Suprapubic skin (tissue), 4 donors: ENCODE data around the gene GNB2. TPM values are rescaled to one million over a fixed set of nuclear protein-coding genes. Genes with fewer than 3 reads are reported as not detected.
"Not testable (repeated sequence)": the region's sequence is repeated elsewhere in the genome, so short reads cannot be mapped to it uniquely, and the experiment has no call there.

Experiments used
- DNase-seq, 2 donors: peaks; one replicate each; pipeline ENCODE4 v3.0.0-alpha.2; 2019; ENCODE audit warnings: low spot score in 2 of 2
- H3K27ac ChIP-seq: fragments of 200-600 bp; sonication (generic); one replicate; pipeline ENCODE4 v1.5.1; 2019
- H3K27me3 ChIP-seq: fragments of 200-600 bp; sonication (generic); one replicate; pipeline ENCODE4 v1.5.1; 2019
- H3K36me3 ChIP-seq: fragments of 200-600 bp; sonication (generic); one replicate; pipeline ENCODE4 v1.5.1; 2019
- H3K4me1 ChIP-seq: fragments of 200-600 bp; sonication (generic); one replicate; pipeline ENCODE4 v1.5.1; 2019
- H3K4me3 ChIP-seq: fragments of 200-600 bp; sonication (generic); one replicate; pipeline ENCODE4 v1.5.1; 2019; ENCODE audit warnings: mild to moderate bottlenecking
- H3K9me3 ChIP-seq: fragments of 200-600 bp; sonication (generic); one replicate; pipeline ENCODE4 v1.5.1; 2019
- EP300 ChIP-seq: sonication (generic); formaldehyde crosslinking; IDR thresholded peaks from one replicate; pipeline ENCODE4 v1.6.1; 2017; ENCODE audit warnings: antibody characterized with exemption
- POLR2A ChIP-seq, 2 donors: fragments of 450-650 bp; IDR thresholded peaks; one replicate each; pipeline ENCODE4 v1.6.1; 2017; ENCODE audit warnings: antibody characterized with exemption in 2 of 2, mild to moderate bottlenecking in 2 of 2, moderate library complexity in 2 of 2
- POLR2AphosphoS5 ChIP-seq, 3 donors: sonication (generic); formaldehyde crosslinking; IDR thresholded peaks; one replicate each; pipeline ENCODE4 v1.6.1; 2017; ENCODE audit warnings: antibody characterized with exemption in 3 of 3
- WGBS: methylation state at CpG from one replicate; pipeline ENCODE4 v1.1.5; 2018; 5-methylcytosine and 5-hydroxymethylcytosine counted together
- total RNA-seq, 4 donors: library from RNA; depleted of rRNA; stranded (reverse); fragments of >200 nt; gene quantifications; one replicate each; pipeline ENCODE4 v1.1.0, GENCODE V29; 2016
- TF ChIP-seq, protein P1 (sequence below), 2 donors: fragments of 200-600 bp in 1 of 2; fragments of 450-650 bp in 1 of 2; sonication (generic) in 1 of 2; IDR thresholded peaks; one replicate each; pipeline ENCODE4 v1.5.1; 2016 to 2019; ENCODE audit warnings: antibody characterized with exemption in 2 of 2, mild to moderate bottlenecking in 1 of 2, moderate library complexity in 1 of 2

GNB2 gene
- total RNA-seq, 4 donors from 2014 or later, result 228 to 311 (median 300) TPM

DNA sequence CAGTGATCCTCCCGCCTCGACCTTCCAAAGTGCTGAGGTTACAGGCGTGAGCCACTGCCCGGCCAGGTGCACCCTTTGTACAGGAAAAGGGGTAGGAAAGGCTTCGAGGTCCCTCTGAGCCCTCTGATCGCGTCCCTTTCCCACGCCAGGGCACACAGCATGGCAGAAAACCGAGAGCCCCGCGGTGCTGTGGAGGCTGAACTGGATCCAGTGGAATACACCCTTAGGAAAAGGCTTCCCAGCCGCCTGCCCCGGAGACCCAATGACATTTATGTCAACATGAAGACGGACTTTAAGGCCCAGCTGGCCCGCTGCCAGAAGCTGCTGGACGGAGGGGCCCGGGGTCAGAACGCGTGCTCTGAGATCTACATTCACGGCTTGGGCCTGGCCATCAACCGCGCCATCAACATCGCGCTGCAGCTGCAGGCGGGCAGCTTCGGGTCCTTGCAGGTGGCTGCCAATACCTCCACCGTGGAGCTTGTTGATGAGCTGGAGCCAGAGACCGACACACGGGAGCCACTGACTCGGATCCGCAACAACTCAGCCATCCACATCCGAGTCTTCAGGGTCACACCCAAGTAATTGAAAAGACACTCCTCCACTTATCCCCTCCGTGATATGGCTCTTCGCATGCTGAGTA, 33.3 kb downstream of the GNB2 start:
- 18% methylated on average over 13 of the region's 34 CpGs for WGBS
- H3K4me1 ChIP-seq, result peaks cover 25% of the 10 kb centered on the region
- no peaks in the 10 kb centered on the region for H3K27me3 ChIP-seq
- peak overlapping the region; percentile 69 for H3K4me3 ChIP-seq
- no peaks in the 10 kb centered on the region for H3K9me3 ChIP-seq
- DNase-seq, result no peak
- H3K27ac ChIP-seq, result peak overlapping the region; percentile 94
- TF ChIP-seq EP300 (no peak), POLR2A (IDR thresholded peaks at IDR 0.05) (no peak), POLR2AphosphoS5 (IDR thresholded peaks at IDR 0.05) (no peak)
- TF ChIP-seq, protein P1, sequence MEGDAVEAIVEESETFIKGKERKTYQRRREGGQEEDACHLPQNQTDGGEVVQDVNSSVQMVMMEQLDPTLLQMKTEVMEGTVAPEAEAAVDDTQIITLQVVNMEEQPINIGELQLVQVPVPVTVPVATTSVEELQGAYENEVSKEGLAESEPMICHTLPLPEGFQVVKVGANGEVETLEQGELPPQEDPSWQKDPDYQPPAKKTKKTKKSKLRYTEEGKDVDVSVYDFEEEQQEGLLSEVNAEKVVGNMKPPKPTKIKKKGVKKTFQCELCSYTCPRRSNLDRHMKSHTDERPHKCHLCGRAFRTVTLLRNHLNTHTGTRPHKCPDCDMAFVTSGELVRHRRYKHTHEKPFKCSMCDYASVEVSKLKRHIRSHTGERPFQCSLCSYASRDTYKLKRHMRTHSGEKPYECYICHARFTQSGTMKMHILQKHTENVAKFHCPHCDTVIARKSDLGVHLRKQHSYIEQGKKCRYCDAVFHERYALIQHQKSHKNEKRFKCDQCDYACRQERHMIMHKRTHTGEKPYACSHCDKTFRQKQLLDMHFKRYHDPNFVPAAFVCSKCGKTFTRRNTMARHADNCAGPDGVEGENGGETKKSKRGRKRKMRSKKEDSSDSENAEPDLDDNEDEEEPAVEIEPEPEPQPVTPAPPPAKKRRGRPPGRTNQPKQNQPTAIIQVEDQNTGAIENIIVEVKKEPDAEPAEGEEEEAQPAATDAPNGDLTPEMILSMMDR (IDR thresholded peaks at IDR 0.05), result no peak
- no peaks in the 10 kb centered on the region for H3K36me3 ChIP-seq

DNA sequence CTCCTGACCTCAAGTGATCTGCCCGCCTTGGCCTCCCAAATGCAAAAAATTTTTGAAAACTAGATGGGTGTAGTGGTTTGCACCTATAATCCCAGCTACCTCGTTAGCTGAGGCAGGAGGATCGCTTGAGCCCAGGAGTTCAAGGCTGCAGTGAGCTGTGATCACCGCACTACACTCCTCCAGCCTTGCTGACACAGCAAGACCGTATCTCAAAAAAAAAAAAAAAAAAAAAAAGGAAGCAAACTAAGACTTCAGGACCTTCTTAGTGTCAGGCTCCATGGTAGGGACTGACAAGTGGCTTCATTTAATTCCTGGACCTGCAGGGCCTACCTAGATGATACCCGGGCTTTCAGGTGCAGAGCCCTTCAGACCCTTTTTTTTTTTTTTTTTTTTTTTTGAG, 34.9 kb downstream of the GNB2 start:
- Histone ChIP-seq H3K4me3 (no peak overlapping the region), H3K4me1 (peaks cover 25% of the 10 kb centered on the region), H3K27me3 (no peaks in the 10 kb centered on the region), H3K9me3 (no peaks in the 10 kb centered on the region), H3K36me3 (no peaks in the 10 kb centered on the region), H3K27ac (no peak overlapping the region)
- no peak for DNase-seq
- 78% methylated on average over 6 of the region's 6 CpGs for WGBS
- TF ChIP-seq, protein P1 (IDR thresholded peaks at IDR 0.05), result no peak
- TF ChIP-seq POLR2AphosphoS5 (IDR thresholded peaks at IDR 0.05) (no peak), POLR2A (IDR thresholded peaks at IDR 0.05) (no peak), EP300 (no peak)

DNA sequence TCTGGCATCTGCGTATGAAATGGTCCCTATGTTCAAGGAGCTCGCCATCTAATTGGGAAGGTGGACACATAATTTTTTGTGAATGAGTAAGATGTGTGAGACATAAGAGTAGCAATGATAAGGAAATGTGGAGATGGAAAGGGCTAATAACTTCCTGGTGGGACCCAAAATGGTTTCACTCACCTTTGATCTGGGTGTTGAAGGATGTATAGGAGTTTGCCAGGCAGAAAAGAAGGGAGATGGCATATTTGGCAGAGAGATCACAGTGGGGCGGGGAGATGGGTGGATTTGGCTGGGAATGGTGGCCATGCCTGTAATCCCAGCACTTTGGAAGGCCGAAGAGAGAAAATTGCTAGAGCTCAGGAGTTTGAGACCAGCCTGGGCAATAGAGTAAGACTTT, 36.9 kb downstream of the GNB2 start:
- 93% methylated on average over 4 of the region's 4 CpGs for WGBS

DNA sequence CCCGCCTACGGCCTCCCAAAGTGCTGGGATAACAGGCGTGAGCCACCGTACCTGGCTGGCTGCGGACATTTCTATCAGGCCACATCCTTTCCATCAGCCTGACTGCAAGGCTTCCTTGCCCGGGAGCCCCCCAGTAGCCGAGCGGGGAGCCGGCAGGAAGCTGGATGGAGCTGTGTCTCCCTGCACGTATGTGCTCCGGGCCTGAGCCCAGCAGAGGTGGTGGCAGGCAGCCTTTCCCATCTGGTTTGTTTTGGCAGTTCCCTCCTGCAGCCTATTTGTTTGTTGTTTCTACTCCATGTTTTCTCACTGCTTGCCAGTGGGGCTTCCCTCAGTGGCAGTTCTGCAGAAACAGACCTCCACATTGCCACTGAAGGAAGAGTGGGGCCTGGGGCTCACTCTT, 37.8 kb downstream of the GNB2 start:
- Histone ChIP-seq H3K27me3 (no peaks in the 10 kb centered on the region), H3K4me1 (peaks cover 16% of the 10 kb centered on the region), H3K27ac (no peak overlapping the region), H3K9me3 (no peaks in the 10 kb centered on the region), H3K4me3 (no peak overlapping the region), H3K36me3 (no peaks in the 10 kb centered on the region)
- TF ChIP-seq POLR2AphosphoS5 (IDR thresholded peaks at IDR 0.05), result no peak
- TF ChIP-seq, protein P1 (IDR thresholded peaks at IDR 0.05), result no peak
- TF ChIP-seq POLR2A (IDR thresholded peaks at IDR 0.05), result no peak
- no peak for TF ChIP-seq EP300
- no peak for DNase-seq
- WGBS, result 83% methylated on average over 11 of the region's 11 CpGs

More for the DNA sequence above, 36.9 kb downstream of the GNB2 start:
- Histone ChIP-seq H3K4me3 (no peak overlapping the region), H3K27ac (no peak overlapping the region), H3K4me1 (peaks cover 17% of the 10 kb centered on the region), H3K36me3 (no peaks in the 10 kb centered on the region), H3K9me3 (no peaks in the 10 kb centered on the region), H3K27me3 (no peaks in the 10 kb centered on the region)
- no peak for DNase-seq
- TF ChIP-seq, protein P1 (IDR thresholded peaks at IDR 0.05), result no peak
- TF ChIP-seq POLR2A (IDR thresholded peaks at IDR 0.05), result no peak
- TF ChIP-seq EP300, result no peak
- TF ChIP-seq POLR2AphosphoS5 (IDR thresholded peaks at IDR 0.05), result no peak

DNA sequence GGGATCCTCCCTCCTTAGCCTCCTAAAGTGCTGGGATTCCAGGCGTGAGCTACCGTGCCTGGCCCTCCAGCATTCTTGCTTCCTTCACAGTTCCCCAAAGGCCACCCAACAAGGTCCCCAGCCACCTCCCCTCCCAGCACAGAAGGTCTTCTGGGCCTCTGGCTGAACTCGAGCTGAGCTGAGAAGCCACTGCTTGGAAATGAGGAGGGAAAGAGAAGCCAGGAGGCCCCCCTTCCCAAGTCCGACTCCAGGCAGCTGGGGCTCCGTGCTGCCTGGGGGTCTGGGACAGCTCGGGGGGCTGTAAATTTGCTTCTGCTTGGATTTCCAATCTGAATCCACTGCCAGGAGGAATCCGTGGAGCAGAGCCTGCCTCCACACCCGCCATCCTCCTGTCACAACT, 41.2 kb downstream of the GNB2 start:
- TF ChIP-seq, protein P1 (IDR thresholded peaks at IDR 0.05), result no peak
- TF ChIP-seq POLR2A (IDR thresholded peaks at IDR 0.05) (no peak), EP300 (no peak), POLR2AphosphoS5 (IDR thresholded peaks at IDR 0.05) (no peak)
- H3K4me3 ChIP-seq, result no peak overlapping the region
- no peak overlapping the region for H3K27ac ChIP-seq
- no peaks in the 10 kb centered on the region for H3K9me3 ChIP-seq
- DNase-seq, result no peak
- H3K36me3 ChIP-seq, result no peaks in the 10 kb centered on the region
- H3K27me3 ChIP-seq, result peaks cover 10% of the 10 kb centered on the region
- H3K4me1 ChIP-seq, result no peaks in the 10 kb centered on the region
- 56% methylated on average over 6 of the region's 8 CpGs for WGBS

DNA sequence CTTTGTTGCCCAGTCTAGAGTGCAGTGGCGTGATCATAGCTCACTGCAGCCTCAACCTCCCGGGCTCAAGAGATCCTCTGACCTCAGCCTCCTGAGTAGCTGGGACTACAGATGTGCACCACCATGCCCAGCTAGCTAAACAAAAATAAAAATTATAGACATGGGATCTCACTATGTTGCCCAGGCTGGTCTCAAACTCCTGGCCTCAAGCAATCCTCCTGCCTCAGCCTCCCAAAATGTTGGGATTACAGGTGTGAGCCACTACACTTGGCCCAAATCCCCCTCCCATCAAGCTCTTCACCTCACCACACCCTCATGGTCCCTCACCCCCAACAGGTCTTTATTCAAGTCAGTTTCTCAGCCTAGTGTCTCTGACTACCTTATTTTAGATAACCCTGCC, 43.5 kb downstream of the GNB2 start:
- not testable (repeated sequence) for H3K36me3 ChIP-seq, DNase-seq, H3K4me3 ChIP-seq, H3K9me3 ChIP-seq, H3K27ac ChIP-seq
- Histone ChIP-seq H3K4me1 (peaks cover 13% of the 10 kb centered on the region), H3K27me3 (peaks cover 31% of the 10 kb centered on the region)
- WGBS, result 94% methylated on average over 2 of the region's 2 CpGs
